ENCODE results near the gene MCF2. TPM values are rescaled to one million over a fixed set of nuclear protein-coding genes. Genes with fewer than 3 reads are reported as not detected.
A peak's percentile ranks its signal among the peaks of the same experiment; 100 is the strongest.

MCF2 gene
- polyA plus RNA-seq, 1 of the 3 experiments (the other 2 are of a cell fraction) = 0.05 TPM

DNA sequence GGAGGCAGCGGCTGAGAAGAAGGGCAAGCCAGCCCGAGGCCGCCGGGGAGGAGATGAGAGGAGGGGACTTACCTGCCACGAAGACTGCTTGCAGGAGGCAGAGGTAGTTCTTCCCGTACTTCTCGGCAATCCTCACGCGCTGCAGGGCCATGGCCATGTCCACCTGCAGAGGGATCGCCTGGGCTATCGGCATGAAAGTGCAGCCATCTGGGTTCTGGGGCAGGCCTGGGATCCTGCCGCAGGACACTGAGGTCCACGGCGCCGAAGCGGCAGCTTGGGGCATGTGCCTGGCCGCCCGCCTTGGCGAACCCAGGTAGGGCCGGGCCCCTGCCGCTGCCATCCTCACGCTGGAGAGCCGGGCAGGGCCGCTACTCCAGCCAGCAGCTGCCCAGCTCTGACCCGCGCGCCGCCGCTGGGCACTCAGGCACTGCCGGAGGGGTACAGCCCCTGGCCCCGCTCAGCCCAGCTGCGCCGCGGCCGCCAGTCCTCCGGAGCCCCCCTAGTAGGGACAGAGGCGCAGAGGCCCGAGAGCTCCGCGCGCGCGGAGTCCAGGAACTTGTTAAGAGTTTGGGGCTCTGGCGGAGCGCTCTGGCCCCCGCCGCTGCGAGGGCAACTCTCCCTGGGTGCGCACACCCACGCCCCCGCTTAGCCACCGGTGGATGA is 16.0 kb downstream of the MCF2 start:
- Histone ChIP-seq H3K27ac (ENCODE audit: low read depth in 2 of 2, low read length in 1 of 2) (no peak overlapping the region), H3K9me2 (no peaks in the 10 kb centered on the region), H3K27me3 (ENCODE audit: insufficient read depth) (peaks cover 26% of the 10 kb centered on the region; the same call in 1 of the 2 replicates), H3K4me1 (ENCODE audit: control insufficient read depth in 1 of 2, insufficient read depth in 2 of 2, low read depth in 1 of 2, low read length in 1 of 2) (no peaks in the 10 kb centered on the region; a peak in 1 of 4 replicates), H3K9ac (no peak overlapping the region), H3K9me3 (no peaks in the 10 kb centered on the region), H2AFZ (ENCODE audit: low read depth) (peak overlapping the region; percentile 63; the same call in 1 of the 2 replicates), H3K4me3 (ENCODE audit: low read depth in 2 of 2, low read length in 1 of 2) (peak overlapping the region; percentile 29 to 46; a peak in 2 of 4 replicates), H4K20me1 (ENCODE audit: insufficient read depth) (no peaks in the 10 kb centered on the region), H3K36me3 (replicated peaks in 1 of 2; ENCODE audit: control insufficient read depth in 1 of 2, insufficient read depth in 2 of 2, low read length in 1 of 2) (no peaks in the 10 kb centered on the region), H3K79me2 (ENCODE audit: insufficient read depth) (no peaks in the 10 kb centered on the region), H3K4me2 (peak overlapping the region; percentile 66), H3F3A (replicated peaks; ENCODE audit: insufficient read depth) (no peaks in the 10 kb centered on the region)
- ChIA-PET CTCF (no interaction called here), POLR2A (no interaction called here)
- DNase-seq = peak; percentile 36
- 1% methylated on average over 13 of the region's 52 CpGs for WGBS (ENCODE audit: low lambda C conversion rate)
- TF ChIP-seq, protein P1, sequence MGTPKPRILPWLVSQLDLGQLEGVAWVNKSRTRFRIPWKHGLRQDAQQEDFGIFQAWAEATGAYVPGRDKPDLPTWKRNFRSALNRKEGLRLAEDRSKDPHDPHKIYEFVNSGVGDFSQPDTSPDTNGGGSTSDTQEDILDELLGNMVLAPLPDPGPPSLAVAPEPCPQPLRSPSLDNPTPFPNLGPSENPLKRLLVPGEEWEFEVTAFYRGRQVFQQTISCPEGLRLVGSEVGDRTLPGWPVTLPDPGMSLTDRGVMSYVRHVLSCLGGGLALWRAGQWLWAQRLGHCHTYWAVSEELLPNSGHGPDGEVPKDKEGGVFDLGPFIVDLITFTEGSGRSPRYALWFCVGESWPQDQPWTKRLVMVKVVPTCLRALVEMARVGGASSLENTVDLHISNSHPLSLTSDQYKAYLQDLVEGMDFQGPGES (IDR thresholded peaks at IDR 0.05; ENCODE audit: low read depth, low read length) = no peak
- TF ChIP-seq, protein P2, sequence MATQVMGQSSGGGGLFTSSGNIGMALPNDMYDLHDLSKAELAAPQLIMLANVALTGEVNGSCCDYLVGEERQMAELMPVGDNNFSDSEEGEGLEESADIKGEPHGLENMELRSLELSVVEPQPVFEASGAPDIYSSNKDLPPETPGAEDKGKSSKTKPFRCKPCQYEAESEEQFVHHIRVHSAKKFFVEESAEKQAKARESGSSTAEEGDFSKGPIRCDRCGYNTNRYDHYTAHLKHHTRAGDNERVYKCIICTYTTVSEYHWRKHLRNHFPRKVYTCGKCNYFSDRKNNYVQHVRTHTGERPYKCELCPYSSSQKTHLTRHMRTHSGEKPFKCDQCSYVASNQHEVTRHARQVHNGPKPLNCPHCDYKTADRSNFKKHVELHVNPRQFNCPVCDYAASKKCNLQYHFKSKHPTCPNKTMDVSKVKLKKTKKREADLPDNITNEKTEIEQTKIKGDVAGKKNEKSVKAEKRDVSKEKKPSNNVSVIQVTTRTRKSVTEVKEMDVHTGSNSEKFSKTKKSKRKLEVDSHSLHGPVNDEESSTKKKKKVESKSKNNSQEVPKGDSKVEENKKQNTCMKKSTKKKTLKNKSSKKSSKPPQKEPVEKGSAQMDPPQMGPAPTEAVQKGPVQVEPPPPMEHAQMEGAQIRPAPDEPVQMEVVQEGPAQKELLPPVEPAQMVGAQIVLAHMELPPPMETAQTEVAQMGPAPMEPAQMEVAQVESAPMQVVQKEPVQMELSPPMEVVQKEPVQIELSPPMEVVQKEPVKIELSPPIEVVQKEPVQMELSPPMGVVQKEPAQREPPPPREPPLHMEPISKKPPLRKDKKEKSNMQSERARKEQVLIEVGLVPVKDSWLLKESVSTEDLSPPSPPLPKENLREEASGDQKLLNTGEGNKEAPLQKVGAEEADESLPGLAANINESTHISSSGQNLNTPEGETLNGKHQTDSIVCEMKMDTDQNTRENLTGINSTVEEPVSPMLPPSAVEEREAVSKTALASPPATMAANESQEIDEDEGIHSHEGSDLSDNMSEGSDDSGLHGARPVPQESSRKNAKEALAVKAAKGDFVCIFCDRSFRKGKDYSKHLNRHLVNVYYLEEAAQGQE (IDR thresholded peaks at IDR 0.05; ENCODE audit: low read depth, low read length) = no peak
- TF ChIP-seq GATA2 (CRISPR knock-in tag; IDR thresholded peaks at IDR 0.05) = no peak
- no peak for TF ChIP-seq NFIC (IDR thresholded peaks at IDR 0.05; ENCODE audit: borderline replicate concordance)
- TF ChIP-seq FOXJ3 (CRISPR knock-in tag; IDR thresholded peaks at IDR 0.05) = no peak
- TF ChIP-seq, protein P3, sequence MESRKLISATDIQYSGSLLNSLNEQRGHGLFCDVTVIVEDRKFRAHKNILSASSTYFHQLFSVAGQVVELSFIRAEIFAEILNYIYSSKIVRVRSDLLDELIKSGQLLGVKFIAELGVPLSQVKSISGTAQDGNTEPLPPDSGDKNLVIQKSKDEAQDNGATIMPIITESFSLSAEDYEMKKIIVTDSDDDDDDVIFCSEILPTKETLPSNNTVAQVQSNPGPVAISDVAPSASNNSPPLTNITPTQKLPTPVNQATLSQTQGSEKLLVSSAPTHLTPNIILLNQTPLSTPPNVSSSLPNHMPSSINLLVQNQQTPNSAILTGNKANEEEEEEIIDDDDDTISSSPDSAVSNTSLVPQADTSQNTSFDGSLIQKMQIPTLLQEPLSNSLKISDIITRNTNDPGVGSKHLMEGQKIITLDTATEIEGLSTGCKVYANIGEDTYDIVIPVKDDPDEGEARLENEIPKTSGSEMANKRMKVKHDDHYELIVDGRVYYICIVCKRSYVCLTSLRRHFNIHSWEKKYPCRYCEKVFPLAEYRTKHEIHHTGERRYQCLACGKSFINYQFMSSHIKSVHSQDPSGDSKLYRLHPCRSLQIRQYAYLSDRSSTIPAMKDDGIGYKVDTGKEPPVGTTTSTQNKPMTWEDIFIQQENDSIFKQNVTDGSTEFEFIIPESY (IDR thresholded peaks at IDR 0.05; ENCODE audit: borderline replicate concordance, low read depth) = no peak
- TF ChIP-seq, protein P4, sequence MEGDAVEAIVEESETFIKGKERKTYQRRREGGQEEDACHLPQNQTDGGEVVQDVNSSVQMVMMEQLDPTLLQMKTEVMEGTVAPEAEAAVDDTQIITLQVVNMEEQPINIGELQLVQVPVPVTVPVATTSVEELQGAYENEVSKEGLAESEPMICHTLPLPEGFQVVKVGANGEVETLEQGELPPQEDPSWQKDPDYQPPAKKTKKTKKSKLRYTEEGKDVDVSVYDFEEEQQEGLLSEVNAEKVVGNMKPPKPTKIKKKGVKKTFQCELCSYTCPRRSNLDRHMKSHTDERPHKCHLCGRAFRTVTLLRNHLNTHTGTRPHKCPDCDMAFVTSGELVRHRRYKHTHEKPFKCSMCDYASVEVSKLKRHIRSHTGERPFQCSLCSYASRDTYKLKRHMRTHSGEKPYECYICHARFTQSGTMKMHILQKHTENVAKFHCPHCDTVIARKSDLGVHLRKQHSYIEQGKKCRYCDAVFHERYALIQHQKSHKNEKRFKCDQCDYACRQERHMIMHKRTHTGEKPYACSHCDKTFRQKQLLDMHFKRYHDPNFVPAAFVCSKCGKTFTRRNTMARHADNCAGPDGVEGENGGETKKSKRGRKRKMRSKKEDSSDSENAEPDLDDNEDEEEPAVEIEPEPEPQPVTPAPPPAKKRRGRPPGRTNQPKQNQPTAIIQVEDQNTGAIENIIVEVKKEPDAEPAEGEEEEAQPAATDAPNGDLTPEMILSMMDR (IDR thresholded peaks at IDR 0.05) = no peak
